ENCODE measurements around the gene RHOBTB1. TPM values are rescaled to one million over a fixed set of nuclear protein-coding genes. Genes with fewer than 3 reads are reported as not detected.

Gene RHOBTB1
- total RNA-seq, 2 experiments from 2014 or later: not detected

DNA sequence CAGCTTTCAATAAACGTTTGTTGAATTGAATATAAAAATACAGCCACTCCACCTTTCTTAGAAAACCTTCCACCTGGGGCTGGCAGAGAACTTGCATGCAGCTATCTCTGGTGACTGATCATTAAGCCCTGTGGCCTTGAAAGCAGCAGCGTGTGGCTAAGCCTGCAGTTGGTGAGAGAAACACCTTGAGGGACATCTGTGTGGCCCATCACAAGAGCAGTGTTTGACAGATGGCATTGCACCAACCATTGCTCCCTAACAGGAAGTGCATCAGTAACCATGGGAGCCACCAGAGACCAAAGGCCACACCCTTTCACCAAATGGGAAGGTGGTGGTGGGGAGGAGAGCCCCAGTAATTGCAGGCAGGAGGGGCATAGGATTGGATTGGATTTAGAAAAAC lies 22.4 kb downstream of the RHOBTB1 start:
- Histone ChIP-seq H3K36me3 (ENCODE audit: insufficient read depth, low read length) (no peaks in the 10 kb centered on the region), H3K9me3 (ENCODE audit: control insufficient read depth in 1 of 2, insufficient read depth in 1 of 2, low read length in 2 of 2) (no peaks in the 10 kb centered on the region), H3K4me1 (ENCODE audit: insufficient read depth, low read length) (no peaks in the 10 kb centered on the region), H3K4me3 (ENCODE audit: low read length) (no peak overlapping the region), H3K27me3 (ENCODE audit: control insufficient read depth in 1 of 2, insufficient read depth in 2 of 2, low read length in 2 of 2) (no peaks in the 10 kb centered on the region), H3K27ac (ENCODE audit: low read depth in 1 of 2, low read length in 2 of 2) (no peak overlapping the region)
- TF ChIP-seq, protein P1, sequence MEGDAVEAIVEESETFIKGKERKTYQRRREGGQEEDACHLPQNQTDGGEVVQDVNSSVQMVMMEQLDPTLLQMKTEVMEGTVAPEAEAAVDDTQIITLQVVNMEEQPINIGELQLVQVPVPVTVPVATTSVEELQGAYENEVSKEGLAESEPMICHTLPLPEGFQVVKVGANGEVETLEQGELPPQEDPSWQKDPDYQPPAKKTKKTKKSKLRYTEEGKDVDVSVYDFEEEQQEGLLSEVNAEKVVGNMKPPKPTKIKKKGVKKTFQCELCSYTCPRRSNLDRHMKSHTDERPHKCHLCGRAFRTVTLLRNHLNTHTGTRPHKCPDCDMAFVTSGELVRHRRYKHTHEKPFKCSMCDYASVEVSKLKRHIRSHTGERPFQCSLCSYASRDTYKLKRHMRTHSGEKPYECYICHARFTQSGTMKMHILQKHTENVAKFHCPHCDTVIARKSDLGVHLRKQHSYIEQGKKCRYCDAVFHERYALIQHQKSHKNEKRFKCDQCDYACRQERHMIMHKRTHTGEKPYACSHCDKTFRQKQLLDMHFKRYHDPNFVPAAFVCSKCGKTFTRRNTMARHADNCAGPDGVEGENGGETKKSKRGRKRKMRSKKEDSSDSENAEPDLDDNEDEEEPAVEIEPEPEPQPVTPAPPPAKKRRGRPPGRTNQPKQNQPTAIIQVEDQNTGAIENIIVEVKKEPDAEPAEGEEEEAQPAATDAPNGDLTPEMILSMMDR (IDR thresholded peaks at IDR 0.05): no peak
- Mint-ChIP-seq H3K4me3 (no peak overlapping the region), H3K36me3 (ENCODE audit: low read depth) (no peaks in the 10 kb centered on the region), H3K9me3 (no peaks in the 10 kb centered on the region), H3K4me1 (ENCODE audit: low read depth) (no peaks in the 10 kb centered on the region), H3K27me3 (peaks cover 4% of the 10 kb centered on the region), H3K27ac (no peak overlapping the region)
- intact Hi-C loops (cut with DNase I, micrococcal nuclease): no loop called here
- ChIA-PET CTCF (no interaction called here), POLR2A (no interaction called here)
- no peak for ATAC-seq (ENCODE audit: poor library complexity)
- DNase-seq: no peak

DNA sequence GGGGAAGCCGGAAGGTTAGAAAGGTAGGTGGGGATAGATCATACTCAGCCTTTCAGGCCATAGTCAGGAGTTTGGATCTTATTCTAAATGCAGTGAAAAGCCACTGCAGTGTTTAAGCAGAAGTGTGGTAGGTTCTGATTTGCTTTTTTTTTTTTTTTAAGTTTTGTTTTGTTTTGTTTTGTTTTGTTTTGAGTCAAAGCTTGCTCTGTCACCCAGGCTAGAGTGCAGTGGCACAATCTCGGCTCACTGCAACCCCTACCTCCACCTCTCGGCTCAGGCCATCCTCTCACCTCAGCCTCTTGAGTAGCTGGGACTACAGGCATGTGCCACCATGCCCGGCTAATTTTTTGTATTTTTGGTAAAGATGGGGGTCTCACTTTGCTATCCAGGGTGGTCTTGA lies 23.5 kb downstream of the RHOBTB1 start:
- Mint-ChIP-seq H3K27me3 (peaks cover 4% of the 10 kb centered on the region), H3K4me3 (no peak overlapping the region), H3K9me3 (no peaks in the 10 kb centered on the region), H3K4me1 (ENCODE audit: low read depth) (no peaks in the 10 kb centered on the region), H3K27ac (no peak overlapping the region), H3K36me3 (ENCODE audit: low read depth) (no peaks in the 10 kb centered on the region)
- ChIA-PET CTCF (no interaction called here), POLR2A (no interaction called here)
- no peak for DNase-seq
- Histone ChIP-seq H3K27ac (ENCODE audit: low read depth in 1 of 2, low read length in 2 of 2) (no peak overlapping the region), H3K27me3 (ENCODE audit: control insufficient read depth in 1 of 2, insufficient read depth in 2 of 2, low read length in 2 of 2) (peaks cover 0 to 2% of the 10 kb centered on the region in 2 experiments), H3K9me3 (ENCODE audit: control insufficient read depth in 1 of 2, insufficient read depth in 1 of 2, low read length in 2 of 2) (no peaks in the 10 kb centered on the region), H3K4me3 (ENCODE audit: low read length) (no peak overlapping the region), H3K36me3 (ENCODE audit: insufficient read depth, low read length) (no peaks in the 10 kb centered on the region), H3K4me1 (ENCODE audit: insufficient read depth, low read length) (no peaks in the 10 kb centered on the region)
- TF ChIP-seq, protein P1 (IDR thresholded peaks at IDR 0.05): no peak
- intact Hi-C loops (cut with DNase I, micrococcal nuclease): no loop called here
- no peak for ATAC-seq (ENCODE audit: poor library complexity)

DNA sequence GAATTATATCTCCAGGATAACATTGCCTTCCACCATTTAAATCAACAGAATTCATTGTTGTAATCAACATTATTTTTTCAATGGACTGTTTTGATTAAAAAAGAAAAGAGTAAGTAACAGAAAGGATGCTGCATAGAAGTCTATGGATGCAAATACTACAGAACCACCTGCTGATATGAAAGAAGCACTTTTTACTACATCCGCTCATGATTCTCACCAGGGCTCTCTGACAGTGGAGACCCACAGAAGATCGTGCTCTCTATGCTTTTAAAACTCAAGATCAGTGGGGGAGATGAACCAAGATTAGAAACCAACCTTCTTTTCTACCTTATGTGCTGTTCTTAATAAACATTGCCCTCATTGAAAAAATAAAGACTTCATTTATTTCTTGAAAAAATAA lies 24.4 kb downstream of the RHOBTB1 start:
- intact Hi-C loops (cut with DNase I, micrococcal nuclease): no loop called here
- H3K36me3 Mint-ChIP-seq (ENCODE audit: low read depth): no peaks in the 10 kb centered on the region
- TF ChIP-seq, protein P1 (IDR thresholded peaks at IDR 0.05): no peak
- no peaks in the 10 kb centered on the region for H3K36me3 ChIP-seq (ENCODE audit: insufficient read depth, low read length)
- peaks cover 0 to 2% of the 10 kb centered on the region in 2 experiments for H3K27me3 ChIP-seq (ENCODE audit: control insufficient read depth in 1 of 2, insufficient read depth in 2 of 2, low read length in 2 of 2)
- ChIA-PET POLR2A (no interaction called here), CTCF (no interaction called here)
- no peaks in the 10 kb centered on the region for H3K4me1 ChIP-seq (ENCODE audit: insufficient read depth, low read length)
- peaks cover 4% of the 10 kb centered on the region for H3K27me3 Mint-ChIP-seq
- ATAC-seq (ENCODE audit: poor library complexity): no peak
- no peaks in the 10 kb centered on the region for H3K4me1 Mint-ChIP-seq (ENCODE audit: low read depth)
- H3K4me3 Mint-ChIP-seq: no peak overlapping the region
- H3K4me3 ChIP-seq (ENCODE audit: low read length): no peak overlapping the region
- no peak overlapping the region for H3K27ac ChIP-seq (ENCODE audit: low read depth in 1 of 2, low read length in 2 of 2)
- DNase-seq: no peak
- H3K9me3 Mint-ChIP-seq: no peaks in the 10 kb centered on the region
- no peak overlapping the region for H3K27ac Mint-ChIP-seq
- no peaks in the 10 kb centered on the region for H3K9me3 ChIP-seq (ENCODE audit: control insufficient read depth in 1 of 2, insufficient read depth in 1 of 2, low read length in 2 of 2)

Data from CD4-positive, alpha-beta T cell (primary cell).